GM10266 (cell line): ENCODE measurements around the gene PROSER3.
"Not testable (repeated sequence)": the region's sequence is repeated elsewhere in the genome, so short reads cannot be mapped to it uniquely, and the experiment has no call there.

Experiments
- DNase-seq: peaks from one replicate; pipeline ENCODE4 v3.0.0; 2012; ENCODE audit errors: extremely low spot score
- CTCF ChIP-seq: IDR thresholded peaks from 2 replicates; pipeline ENCODE4 v1.5.1; 2012; ENCODE audit warnings: mild to moderate bottlenecking, low read depth; ENCODE audit not compliant: control insufficient read depth, insufficient read depth; ENCODE audit errors: missing control alignments

The PROSER3 gene

DNA sequence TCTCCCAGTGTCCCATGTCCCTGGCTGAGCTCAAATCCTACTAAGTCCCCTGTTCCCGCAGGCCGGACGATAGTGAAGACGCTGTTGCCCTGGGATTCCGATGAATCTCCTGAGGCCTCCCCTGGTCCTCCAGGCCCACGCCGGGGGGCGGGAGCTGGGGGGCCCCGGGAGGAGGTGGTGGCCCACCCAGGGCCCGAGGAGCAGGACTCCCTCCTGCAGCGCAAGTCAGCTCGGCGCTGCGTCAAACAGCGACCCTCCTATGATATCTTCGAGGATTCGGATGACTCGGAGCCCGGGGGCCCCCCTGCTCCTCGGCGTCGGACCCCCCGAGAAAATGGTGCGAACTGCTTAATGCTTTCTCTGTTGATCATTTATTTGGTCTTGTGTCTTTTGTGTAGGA is 34.3 kb upstream of the PROSER3 start:
- TF ChIP-seq CTCF: no peak
- DNase-seq: no peak

DNA sequence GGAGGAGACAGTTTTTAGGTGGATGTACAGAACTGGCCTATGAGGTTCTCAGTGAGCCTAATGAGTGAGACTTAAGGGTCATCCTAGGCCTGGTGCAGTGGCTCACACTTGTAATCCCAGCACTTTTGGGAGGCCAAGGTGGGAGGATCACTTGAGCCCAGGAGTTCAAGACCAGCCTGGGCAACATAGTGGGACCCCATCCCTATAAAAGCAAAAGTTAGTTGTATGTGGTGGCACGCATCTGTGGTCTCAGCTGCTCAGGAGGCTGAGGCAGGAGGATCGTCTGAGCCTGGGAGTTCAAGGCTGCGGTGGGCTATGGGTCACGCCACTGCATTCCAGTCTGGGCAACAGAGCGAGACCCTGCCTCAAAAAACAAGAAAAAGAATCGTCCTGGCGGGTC is 33.8 kb upstream of the PROSER3 start:
- DNase-seq: not testable (repeated sequence)

GRCh38 chr19:35724560-35724959 is 33.4 kb upstream of the PROSER3 start:
- DNase-seq: no peak
- no peak for TF ChIP-seq CTCF

DNA sequence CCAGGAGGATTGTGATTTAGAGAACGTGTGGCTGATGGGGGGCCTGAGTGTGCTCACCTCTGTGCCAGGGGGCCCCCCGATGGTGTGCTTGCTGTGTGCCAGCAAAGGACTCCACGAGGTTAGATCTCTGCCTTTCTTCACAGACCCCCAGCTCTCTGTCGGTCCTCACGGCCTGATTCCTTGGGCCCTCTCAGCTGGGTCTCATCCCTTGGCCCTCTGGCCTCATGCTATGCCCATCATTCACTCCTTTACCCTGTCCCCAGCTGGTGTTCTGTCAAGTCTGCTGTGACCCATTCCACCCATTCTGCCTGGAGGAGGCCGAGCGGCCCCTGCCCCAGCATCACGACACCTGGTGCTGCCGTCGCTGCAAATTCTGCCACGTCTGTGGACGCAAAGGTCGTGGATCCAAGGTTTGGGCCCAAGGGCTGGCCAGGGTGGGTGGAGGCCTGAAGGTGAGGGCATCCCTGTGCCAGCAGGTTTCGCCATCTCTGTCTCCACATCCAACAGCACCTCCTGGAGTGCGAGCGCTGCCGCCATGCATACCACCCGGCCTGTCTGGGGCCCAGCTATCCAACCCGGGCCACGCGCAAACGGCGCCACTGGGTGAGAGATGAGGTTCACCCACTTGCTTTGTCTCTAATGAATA is 32.6 kb upstream of the PROSER3 start:
- DNase-seq: no peak

GRCh38 chr19:35727053-35727955 is 30.7 kb upstream of the PROSER3 start:
- no peak for TF ChIP-seq CTCF
- no peak for DNase-seq

More for the DNA sequence above, 32.6 kb upstream of the PROSER3 start:
- TF ChIP-seq CTCF: no peak

GRCh38 chr19:35727956-35728706 is 29.8 kb upstream of the PROSER3 start:
- no peak for TF ChIP-seq CTCF
- DNase-seq: no peak

DNA sequence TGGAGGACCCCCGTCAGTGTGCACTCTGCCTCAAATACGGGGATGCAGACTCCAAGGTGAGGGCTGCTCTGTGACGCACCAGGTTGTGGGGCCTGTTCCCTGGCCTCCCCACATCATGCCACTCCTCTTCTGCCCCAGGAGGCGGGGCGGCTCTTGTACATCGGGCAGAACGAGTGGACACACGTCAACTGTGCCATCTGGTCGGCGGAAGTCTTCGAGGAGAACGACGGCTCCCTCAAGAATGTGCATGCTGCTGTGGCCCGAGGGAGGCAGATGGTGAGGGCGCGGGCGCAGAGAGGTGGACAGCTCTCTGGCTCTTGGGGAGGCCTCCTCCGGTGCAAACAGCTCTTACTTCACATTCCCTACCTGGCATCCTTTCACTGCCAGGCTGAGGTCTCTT is 29.0 kb upstream of the PROSER3 start:
- no peak for TF ChIP-seq CTCF

More for the DNA sequence above, 29.0 kb upstream of the PROSER3 start:
- DNase-seq: no peak
